ENCODE measurements around the gene DVL3.
"Not testable (repeated sequence)": the region's sequence is repeated elsewhere in the genome, so short reads cannot be mapped to it uniquely, and the experiment has no call there.

DVL3 gene

GRCh38 chr3:184154885-184155643 is at the start of gene DVL3:
Gene DVL3, plus strand, starts transcription at chr3:184155377. Its CDS starts 259 bp downstream, at chr3:184155636.
- DNase-seq (ENCODE audit: low read depth, low spot score), result no peak

- no peak for DNase-seq (ENCODE audit: low read depth, low spot score)
Observed at GRCh38 chr3:184110316-184110725, 44.9 kb upstream of the DVL3 start.

- DNase-seq (ENCODE audit: low read depth, low spot score), result no peak
Observed at GRCh38 chr3:184116017-184116416, 39.2 kb upstream of the DVL3 start.

GRCh38 chr3:184117636-184118035 is 37.5 kb upstream of the DVL3 start:
- no peak for DNase-seq (ENCODE audit: low read depth, low spot score)

GRCh38 chr3:184121031-184121430 is 34.1 kb upstream of the DVL3 start:
- not testable (repeated sequence) for DNase-seq (ENCODE audit: low read depth, low spot score)

- no peak for DNase-seq (ENCODE audit: low read depth, low spot score)
Observed at GRCh38 chr3:184126006-184126405, 29.2 kb upstream of the DVL3 start.

GRCh38 chr3:184129012-184129411 is 26.2 kb upstream of the DVL3 start:
- no peak for DNase-seq (ENCODE audit: low read depth, low spot score)

GRCh38 chr3:184132945-184133344 is 22.2 kb upstream of the DVL3 start:
- DNase-seq (ENCODE audit: low read depth, low spot score), result no peak

GRCh38 chr3:184133840-184134745 is 21.1 kb upstream of the DVL3 start:
- no peak for DNase-seq (ENCODE audit: low read depth, low spot score)

- no peak for DNase-seq (ENCODE audit: low read depth, low spot score)
Observed at GRCh38 chr3:184134746-184135148, 20.4 kb upstream of the DVL3 start.

- peak; percentile 58 for DNase-seq (ENCODE audit: low read depth, low spot score)
Observed at GRCh38 chr3:184135149-184135910, 19.8 kb upstream of the DVL3 start, which contains the start of gene EIF2B5. Gene EIF2B5, plus strand, starts transcription at chr3:184135358. Its CDS starts 28 bp downstream, at chr3:184135386.

- no peak for DNase-seq (ENCODE audit: low read depth, low spot score)
Observed at GRCh38 chr3:184135911-184136260, 19.3 kb upstream of the DVL3 start.

GRCh38 chr3:184140436-184140835 is 14.7 kb upstream of the DVL3 start:
- no peak for DNase-seq (ENCODE audit: low read depth, low spot score)

GRCh38 chr3:184142199-184142598 is 13.0 kb upstream of the DVL3 start:
- no peak for DNase-seq (ENCODE audit: low read depth, low spot score)

- no peak for DNase-seq (ENCODE audit: low read depth, low spot score)
Observed at GRCh38 chr3:184143327-184143726, 11.8 kb upstream of the DVL3 start.

- DNase-seq (ENCODE audit: low read depth, low spot score), result no peak
Observed at GRCh38 chr3:184144505-184144904, 10.7 kb upstream of the DVL3 start.

- DNase-seq (ENCODE audit: low read depth, low spot score), result no peak
Observed at GRCh38 chr3:184145111-184145524, 10.1 kb upstream of the DVL3 start.

GRCh38 chr3:184145751-184146270 is 9.4 kb upstream of the DVL3 start:
- DNase-seq (ENCODE audit: low read depth, low spot score), result no peak

GRCh38 chr3:184148076-184148475 is 7.1 kb upstream of the DVL3 start:
- no peak for DNase-seq (ENCODE audit: low read depth, low spot score)

- no peak for DNase-seq (ENCODE audit: low read depth, low spot score)
Observed at GRCh38 chr3:184149123-184149522, 6.1 kb upstream of the DVL3 start.

- DNase-seq (ENCODE audit: low read depth, low spot score), result not testable (repeated sequence)
Observed at GRCh38 chr3:184149770-184150169, 5.4 kb upstream of the DVL3 start.
